A172 (cell line): ENCODE results near the gene TMEM128. TPM values are rescaled to one million over a fixed set of nuclear protein-coding genes. Genes with fewer than 3 reads are reported as not detected.
"Not testable (repeated sequence)": the region's sequence is repeated elsewhere in the genome, so short reads cannot be mapped to it uniquely, and the experiment has no call there.

Source experiments
- DNase-seq: peaks from one replicate; pipeline ENCODE4 v3.0.0-alpha.2; 2015; ENCODE audit warnings: low spot score
- total RNA-seq: library from RNA; depleted of rRNA; stranded (reverse); fragments of >200 nt; shearing (Covaris generic); gene quantifications from 2 replicates; pipeline ENCODE4 v1.2.3, GENCODE V29; 2014

The TMEM128 gene
- total RNA-seq, 1 experiment from 2014 or later = 29.5 TPM

DNA sequence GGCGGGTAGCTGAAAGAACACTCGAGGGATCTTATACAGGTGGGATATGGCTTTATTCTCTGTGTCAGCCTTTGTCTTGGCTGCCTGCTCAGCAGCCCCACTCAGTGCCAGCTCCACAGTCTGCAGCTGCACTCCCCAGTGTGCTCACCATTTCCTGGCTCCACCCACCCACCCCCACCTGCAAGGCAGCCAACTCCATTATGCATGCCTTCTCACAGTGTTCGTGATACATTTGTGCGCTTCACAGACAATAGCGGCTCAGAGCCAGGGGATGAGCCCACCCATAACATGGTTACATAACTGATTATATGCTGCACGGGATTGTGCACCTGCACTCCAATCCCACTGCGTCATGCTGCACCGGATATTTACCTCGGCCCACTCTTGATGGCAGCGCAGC is 8.8 kb upstream of the TMEM128 start:
- no peak for DNase-seq

DNA sequence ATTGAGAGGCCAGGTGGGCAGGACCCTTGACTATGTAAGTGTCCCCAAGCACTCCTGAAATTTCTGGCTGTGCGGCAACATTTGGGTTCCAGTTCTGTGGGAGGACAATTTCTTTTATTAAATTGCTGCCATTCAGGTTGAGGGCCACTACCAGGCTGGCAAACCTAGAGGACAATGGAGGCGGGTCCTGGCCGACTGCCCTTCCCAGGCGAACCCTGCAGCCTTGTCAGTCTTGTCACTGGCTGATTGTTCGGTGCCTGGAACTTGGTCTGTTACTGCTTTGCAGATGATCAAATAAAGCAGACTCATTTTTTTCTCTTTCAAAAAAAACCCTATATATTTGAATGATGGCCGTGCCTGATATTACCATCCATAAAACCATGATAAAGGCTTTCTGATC is 6.6 kb upstream of the TMEM128 start:
- no peak for DNase-seq

DNA sequence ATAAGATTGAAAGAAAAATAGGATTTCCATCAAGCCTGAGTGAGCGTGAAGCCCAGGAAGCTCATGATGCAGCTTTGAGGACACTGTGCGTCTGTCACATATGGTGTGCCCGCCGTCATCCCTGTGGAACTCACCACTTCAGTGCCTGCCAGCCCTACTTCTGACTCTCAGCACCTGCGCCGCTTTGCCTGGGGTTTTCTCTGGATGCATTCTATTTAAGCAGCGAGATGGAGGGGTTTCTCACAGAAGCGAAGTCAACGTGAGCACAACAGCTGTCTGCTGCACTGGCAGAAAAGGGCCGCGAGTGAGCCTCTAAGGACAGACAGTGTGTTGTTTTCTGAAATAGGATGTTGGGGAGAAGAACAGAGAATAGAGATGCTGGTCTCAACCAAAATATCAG is 6.2 kb upstream of the TMEM128 start:
- no peak for DNase-seq

DNA sequence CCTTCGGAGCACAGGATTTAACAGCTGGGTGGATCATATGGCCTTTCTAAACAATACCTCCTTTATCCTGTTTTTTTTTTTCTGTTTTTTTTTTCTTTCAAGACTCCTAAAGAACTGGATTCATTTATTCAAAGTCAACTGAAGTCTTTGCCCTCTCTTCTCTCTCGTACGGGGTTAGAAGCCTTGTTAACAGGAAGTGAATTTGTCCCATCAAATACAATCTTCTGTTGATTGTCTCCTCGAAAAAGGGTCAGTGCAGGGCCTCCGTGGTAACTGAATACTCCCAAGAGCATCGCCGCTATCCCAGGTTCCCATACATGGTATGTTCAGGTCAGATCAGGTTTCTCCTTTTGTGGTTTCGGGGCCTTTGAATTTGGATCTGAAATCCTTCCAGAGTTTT is 1.8 kb upstream of the TMEM128 start:
- DNase-seq = no peak

DNA sequence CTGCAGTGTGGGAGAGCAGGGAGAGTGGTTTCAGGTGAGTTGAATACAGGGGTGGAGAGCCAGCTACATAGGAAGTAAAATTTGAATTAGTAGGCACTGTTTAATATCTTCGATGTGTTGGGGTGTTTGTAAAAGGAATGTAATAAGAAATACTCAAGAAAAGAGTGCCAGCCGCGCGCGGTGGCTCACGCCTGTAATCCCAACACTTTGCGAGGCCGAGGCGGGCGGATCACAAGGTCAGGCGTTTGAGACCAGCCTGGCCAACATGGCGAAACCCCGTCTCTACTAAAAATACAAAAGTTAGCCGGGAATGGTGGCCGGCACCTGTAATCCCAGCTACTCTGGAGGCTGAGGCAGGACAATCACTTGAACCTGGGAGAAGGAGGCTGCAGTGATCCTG is 1.3 kb upstream of the TMEM128 start:
- not testable (repeated sequence) for DNase-seq

DNA sequence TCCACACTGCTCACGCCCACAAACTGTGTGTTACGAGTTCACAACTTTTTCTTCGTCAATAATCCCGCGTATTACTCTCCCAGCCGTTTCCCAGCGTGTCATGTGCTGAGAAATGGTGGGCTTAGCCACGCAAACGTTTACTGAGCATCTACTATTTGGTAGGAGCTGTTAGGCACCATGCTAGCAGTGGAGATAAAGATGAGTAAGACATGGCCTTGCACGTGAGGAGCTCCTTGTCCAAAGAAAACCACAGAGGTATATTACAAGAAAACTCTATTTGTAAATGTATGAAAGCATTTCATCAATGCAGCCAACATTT is 821 bp upstream of the TMEM128 start:
- DNase-seq = no peak

DNA sequence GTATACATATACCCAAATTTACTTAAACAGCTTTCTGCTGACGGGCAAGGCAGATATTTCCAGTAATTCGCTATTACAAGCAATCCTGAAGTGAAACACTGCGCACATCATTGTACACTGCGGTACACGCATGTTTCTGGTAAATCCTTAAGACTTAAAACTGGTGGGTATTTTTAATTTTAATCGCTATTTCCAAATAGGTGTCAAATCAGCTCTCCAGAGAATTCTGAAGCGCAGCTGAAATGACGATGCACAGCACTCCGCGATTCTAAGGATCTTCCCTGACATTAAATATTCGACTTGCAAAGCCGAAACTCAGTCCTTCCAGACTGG is 361 bp downstream of the TMEM128 start:
- no peak for DNase-seq

DNA sequence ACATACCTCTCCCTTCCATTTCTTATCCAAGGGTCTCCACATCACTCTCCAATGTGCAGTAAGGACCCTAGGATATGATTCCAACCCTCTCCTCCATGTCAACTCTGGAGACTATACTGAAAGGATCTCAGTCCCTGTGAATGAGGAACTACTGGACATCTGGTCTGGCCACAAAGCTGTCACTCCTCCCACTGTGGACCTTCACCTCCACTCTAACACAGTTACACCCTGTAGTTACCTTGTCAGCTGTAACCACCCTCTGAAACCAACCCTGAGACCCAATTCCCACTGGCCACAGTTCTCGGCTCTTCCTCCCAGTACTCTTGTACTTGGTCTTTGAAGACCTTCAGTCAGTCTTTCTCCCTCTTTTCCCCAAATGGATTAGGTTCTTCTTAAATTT is 2.9 kb downstream of the TMEM128 start:
- no peak for DNase-seq

DNA sequence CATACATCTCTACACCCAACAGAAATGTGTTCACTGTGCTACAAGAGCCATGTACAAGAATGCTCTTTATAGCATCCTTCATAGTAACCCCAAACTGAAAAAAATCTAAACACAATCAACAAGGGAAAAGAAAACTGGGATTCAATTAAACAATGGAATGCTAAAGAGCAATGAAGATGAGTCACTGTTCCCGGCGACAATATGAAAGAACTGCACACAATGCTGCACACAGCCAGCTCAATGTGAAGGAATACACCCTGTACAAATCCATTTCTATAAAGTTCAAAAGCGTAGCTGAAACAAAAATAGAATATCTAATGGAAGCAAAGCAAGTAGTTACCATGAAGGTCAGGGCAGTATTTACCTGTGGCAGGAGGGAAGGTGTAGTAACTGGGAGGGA is 8.5 kb downstream of the TMEM128 start:
- not testable (repeated sequence) for DNase-seq

DNA sequence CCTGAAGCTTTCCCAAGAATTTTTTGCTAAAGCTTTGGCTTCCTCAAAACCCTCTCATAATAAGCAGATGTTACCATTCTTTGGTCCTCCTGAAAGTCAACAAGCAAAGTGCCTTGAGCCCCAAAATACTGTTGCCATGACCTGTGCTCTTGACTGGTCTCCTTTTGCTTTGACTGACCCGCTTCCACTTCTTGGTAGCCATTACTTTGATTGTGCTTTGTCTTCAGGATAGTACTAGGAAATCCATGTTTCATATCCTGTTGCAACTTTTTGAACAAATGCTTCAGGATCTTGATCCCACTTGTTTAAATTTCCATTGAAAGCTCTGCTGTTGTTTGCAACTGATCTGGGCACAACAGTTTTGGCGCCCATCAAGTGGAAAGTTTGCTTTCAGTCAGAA is 14.4 kb downstream of the TMEM128 start:
- no peak for DNase-seq

DNA sequence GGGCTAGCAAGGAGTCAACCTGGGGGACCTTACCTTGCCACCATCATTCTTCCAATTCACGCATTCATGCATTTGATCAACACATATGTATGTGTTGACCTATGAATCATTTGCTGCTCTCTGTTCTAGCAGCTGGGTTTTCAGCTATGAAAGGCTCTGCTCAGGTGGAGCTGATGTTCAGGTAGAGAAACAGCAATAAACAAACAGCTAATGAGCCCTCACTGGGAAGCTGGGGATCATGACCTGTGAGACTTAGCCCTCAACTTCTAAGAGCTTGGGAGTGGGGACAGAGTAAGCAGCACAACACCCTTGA is 19.7 kb downstream of the TMEM128 start:
- DNase-seq = no peak

DNA sequence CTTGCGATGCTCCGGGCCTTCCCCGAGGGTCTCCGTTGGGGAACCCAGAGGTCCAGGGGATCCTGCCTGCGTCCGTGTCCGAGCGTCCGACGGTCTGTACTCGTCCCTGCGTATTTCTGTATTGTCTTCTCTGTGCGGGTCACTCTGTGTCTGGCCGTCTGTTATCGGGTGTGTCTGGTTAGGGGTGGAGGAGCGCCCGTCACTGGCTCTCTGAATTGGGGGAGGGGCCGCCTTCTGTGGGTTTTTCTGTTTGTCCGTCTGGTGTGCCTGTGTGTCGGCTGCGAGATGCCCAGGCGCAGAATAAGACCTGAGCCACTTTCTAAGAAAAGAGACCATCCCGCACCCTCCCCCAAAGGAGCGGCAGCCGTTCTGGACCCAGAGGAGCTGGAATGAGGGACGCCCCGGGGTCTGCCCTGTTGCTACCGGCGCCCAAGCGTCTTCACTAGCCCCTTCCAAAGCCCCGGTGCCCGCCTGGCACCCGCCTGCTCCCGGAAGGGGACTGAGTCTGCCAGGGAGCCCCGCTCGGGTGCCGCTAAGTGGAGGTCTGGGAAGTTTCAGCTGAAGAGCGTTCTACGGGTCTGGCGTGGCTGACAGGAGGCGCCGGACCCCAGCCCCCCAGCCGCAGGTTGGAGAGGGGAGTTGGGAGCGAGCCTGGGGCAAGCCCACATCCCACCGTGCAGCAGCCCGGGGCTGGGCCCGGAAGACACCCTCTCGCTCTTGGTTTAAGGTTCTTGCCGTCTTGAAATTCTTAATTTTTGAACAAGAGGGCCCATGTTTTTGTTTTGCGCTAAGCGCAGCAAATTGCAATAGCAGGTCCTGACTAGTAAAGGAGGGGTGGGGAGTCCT is 20.3 kb downstream of the TMEM128 start:
- no peak for DNase-seq

DNA sequence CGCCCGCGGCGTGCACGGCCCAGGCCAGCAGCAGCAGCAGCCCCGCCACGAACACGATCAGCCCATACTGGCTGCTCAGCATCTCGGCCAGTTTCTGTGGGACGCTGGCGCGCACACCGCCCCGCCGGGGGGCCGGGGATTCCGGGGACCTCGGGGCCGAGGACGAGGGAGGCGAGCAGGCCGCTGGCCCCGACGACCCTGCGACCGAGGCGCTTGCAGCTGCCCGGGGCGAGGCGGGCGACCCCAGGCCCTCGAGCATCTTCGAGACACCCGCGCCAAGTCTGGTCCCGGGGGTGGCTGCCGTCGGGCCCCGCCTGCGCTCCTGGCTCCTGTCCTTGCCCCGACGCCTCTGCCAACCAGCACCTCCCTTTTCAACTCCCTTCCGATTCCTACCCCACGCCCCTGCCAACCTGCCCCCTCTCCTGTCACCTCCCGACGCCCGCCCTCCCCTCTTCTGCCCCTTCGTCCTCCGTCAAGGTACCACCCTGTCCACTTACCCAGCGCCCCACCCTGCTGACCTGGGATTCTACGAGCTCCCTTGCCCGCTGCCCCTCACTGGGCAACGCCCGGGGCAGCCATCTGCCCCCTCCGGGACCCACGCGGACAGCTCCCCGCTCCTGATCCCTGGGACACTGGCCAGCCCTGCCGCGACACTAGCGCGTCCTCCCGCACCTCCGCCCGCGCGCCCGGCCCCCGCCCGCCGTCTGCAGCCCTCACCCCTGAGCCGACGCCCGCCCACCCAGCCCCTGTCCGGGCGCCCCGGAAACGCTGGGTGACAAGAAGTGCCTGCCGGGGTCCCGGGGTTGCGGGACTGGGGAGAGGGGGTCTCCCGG is 21.2 kb downstream of the TMEM128 start, which contains the start of gene OTOP1:
TSS of gene OTOP1 (minus strand) at position 324 of the 833 bp plus-strand sequence. CDS start at position 259, 65 bp downstream.
- DNase-seq = no peak

DNA sequence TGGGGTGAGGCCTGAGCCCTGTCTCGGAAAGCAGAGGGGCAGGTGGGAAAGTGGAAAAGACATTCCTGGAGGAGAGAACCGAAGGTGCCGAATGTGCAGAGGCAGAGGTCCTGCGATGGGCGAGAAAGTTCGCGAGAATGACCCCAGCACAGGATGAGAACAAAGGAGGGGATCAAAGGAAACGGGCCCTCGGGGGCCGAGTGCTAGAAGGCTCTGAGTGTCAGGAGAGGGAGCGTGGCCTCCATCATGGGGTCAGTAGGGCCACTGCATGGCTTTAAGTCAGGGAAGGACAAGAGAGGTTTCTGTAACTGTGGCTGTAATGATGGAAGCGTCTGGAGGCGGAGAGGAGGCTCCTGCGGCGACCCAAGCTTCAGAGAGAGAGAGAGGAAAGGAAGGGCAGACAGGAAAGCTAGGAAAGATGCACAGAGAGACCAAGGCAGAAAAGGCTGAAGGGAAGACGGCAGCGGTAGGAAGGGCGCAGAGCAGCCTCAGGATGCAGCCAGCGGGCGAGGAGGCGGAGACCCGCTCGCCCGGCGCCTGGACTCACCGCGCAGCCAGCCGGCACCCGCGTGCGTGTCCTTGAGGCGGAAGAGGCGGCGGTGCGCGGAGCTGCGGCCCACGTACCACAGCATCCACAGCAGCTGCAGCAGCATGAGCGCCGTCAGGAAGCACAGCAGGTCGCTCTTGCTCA is 22.0 kb downstream of the TMEM128 start:
- DNase-seq = no peak

DNA sequence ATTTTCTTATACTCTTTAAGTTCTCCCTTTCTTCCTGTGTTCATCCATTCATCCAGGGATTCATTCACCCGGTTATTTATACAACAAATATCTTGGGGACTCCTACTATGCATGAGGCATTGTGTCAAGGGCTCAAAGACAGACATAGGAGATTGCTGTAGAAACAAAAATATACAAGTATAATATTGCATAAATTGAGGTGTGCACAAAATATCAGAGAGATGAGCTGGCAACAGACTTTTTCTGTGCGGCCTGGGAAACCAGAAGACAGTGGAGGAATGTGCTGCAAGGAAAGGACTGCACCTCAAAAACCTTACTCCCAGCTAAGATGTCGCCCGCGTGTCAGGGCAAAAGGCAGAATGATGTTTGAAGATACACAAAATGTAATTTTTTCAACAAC is 30.9 kb downstream of the TMEM128 start:
- DNase-seq = no peak

DNA sequence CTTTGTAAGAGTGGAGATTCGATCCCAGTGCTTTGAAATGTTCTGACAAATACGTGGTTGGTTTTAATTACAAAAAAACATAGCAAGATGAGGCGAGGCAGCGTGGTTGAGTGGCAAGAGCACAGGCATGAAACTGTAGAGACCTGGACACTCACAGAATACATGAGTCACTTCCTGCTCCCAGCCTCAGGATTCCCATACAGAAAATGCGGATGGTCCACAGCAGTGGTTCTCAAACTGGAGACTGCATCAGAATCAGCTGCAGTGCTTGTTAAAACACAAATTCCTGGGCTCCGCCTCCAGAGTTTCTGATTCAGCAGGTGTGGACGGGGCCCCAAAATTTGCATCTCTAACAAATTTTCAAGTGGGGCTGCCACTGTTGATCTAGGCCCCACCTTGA is 31.4 kb downstream of the TMEM128 start:
- peak; percentile 80 for DNase-seq

DNA sequence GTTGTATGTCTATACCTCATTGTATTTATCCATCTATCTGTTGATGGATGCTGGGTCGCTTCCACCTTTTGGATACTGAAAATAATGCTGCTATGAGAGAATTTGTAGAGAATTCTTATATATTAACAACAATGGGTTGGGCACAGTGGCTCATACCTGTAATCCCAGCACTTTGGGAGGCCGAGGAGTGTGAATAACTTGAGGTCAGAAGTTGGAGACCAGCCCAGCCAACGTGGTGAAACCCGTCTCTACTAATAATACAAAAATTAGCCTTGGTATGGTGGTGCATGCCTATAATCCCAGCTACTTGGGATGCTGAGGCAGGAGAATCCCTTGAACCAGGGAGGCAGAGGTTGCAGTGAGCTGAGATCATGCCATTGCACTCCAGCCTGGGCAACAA is 34.3 kb downstream of the TMEM128 start:
- not testable (repeated sequence) for DNase-seq

DNA sequence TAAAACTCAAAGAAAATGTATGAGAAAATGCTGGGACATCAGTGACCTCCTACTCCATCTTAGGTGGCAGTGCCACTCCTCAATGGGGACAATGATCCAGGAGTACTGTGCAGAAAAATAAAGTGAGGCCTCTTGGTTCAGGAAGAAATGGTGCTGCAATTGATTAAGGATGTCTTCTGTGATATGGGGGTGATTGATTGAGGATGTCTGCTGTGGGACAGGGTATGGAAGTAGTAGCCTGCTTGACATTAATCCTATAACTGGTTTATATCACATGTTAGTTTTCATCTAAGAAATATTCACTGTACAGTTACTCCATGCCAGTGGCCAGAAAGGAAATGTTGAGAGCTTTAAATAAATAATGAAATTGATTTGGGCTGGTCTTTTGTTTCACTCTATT is 41.8 kb downstream of the TMEM128 start:
- DNase-seq = no peak

DNA sequence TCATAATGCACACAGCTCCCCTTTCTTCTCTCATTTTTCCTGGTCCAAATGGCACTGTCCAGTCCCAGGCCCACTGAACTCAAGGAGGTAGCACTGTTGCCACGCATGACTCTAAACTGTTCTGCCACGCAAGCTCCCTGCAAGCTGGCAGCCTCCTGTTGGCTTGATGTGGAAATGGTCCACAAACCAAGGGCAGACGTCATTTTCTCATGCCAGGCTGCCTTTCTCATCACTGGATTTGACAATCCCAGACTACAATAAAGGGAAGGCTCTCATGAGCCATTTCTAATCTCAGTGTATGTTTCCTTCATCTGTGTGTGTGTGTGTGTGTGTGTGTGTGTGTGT is 43.6 kb downstream of the TMEM128 start:
- no peak for DNase-seq

DNA sequence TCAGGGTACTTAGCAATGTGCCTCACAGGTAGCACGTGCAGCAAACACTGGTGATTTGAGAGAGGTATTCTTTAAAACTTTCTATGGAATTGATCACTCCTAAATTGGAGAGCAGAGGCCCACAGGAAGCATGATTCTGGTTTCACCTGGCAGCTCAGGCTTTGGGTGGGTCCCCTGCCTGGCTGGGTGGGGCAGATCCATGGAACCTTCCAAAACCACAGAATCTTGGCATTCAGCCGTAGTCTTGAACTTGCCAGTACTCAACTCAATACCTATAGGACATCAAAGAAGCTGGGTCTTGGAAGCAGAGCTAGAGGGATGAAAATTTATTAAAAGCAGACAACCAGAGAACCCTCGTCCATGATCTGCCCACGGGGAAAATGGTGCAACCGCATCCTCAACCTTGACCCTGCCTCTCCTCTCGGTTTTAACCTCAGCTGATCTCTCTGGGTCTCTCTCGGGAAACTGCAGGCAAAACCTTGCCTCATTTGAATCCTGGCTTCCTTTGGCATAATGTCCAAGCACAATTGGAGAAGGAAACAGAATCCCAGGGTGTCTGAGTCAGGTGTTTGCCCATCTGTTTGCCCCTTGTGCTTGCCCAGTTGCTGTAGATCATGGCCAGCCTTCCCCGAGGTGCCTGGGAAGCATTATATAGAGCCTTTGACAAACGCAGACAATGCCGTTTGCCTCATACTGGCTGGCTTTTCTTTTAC is 44.2 kb downstream of the TMEM128 start:
- no peak for DNase-seq

DNA sequence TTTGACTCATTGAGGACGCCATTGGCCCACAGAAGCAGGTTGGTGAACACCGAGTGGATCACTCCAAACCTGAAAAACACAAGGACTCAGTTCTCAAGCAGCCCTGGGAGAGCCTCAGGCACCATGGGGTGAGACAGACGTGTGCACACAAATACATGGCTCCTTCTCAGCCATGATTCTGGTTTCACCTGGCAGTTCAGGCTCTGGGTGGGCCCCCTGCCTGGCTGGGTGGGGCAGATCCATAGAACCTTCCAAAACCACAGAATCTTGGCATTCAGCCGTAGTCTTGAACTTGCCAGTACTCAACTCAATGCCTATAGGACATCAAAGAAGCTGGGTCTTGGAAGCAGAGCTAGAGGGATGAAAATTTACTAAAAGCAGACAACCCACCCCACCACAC is 45.5 kb downstream of the TMEM128 start:
- DNase-seq = no peak

DNA sequence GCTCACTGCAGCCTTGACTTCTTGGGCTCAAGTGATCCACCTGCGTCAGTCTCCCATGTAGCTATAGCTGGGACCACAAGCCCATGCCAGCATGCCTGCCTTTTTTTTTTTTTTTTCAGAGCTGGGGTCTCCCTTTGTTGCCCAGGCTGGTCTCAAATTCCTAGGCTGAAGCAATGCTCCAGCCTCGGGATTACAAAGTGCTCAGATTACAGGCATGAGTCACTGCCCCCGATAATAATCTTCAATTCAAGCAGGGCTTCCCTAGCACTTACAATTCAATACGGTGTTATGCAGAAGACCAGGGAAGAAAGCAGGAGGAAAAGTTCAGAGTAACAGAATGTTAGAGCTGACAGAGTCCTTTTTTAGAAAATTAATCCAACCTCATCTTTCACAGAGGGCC is 47.4 kb downstream of the TMEM128 start:
- DNase-seq = no peak
